A673 (cell line): ENCODE measurements around the gene AMIGO1. TPM values are rescaled to one million over a fixed set of nuclear protein-coding genes. Genes with fewer than 3 reads are reported as not detected.
A peak's percentile ranks its signal among the peaks of the same experiment; 100 is the strongest.

Experiments
- BruUV-seq: library from RNA; stranded (reverse); fragments of 400-500 nt; replicated peaks from 2 replicates; lab custom pipeline; 2021; lab: Mats Ljungman, UMichigan
- CTCF ChIA-PET: fragments of 300-600 bp; sonication (Branson Sonifier 250); formaldehyde crosslinking; loops from one replicate; lab custom pipeline; 2022; ENCODE audit warnings: antibody characterized with exemption; lab: Charles Lee
- POLR2A ChIA-PET: fragments of 300-600 bp; sonication (Branson Sonifier 250); formaldehyde crosslinking; loops from one replicate; lab custom pipeline; 2022; ENCODE audit warnings: antibody characterized with exemption; ENCODE audit not compliant: low non-redundant PET; lab: Charles Lee
- DNase-seq: peaks from one replicate; pipeline ENCODE4 v3.0.0-alpha.2; 2015; ENCODE audit warnings: low spot score
- H3K27ac ChIP-seq: fragments of 200-600 bp; sonication (generic); 2 replicates; pipeline ENCODE4 v1.5.1; 2016; ENCODE audit warnings: mixed run types, low read depth, mild to moderate bottlenecking, mixed read lengths, antibody characterized with exemption, low read length; ENCODE audit not compliant: poor library complexity, severe bottlenecking
- H3K27me3 ChIP-seq: fragments of 200-600 bp; sonication (generic); replicated peaks from 2 replicates; pipeline ENCODE4 v1.6.1; 2017; ENCODE audit warnings: mixed run types, low read depth, mild to moderate bottlenecking, mixed read lengths, antibody characterized with exemption, low read length; ENCODE audit not compliant: insufficient read depth, poor library complexity
- H3K36me3 ChIP-seq: fragments of 200-600 bp; sonication (generic); 2 replicates; pipeline ENCODE4 v1.6.1; 2016; ENCODE audit warnings: mixed run types, mild to moderate bottlenecking, mixed read lengths, antibody characterized with exemption, low read length; ENCODE audit not compliant: insufficient read depth, poor library complexity, severe bottlenecking
- H3K4me1 ChIP-seq: fragments of 200-600 bp; sonication (generic); 2 replicates; pipeline ENCODE4 v1.6.1; 2017; ENCODE audit warnings: mixed run types, mild to moderate bottlenecking, mixed read lengths, antibody characterized with exemption, low read length; ENCODE audit not compliant: insufficient read depth, poor library complexity, severe bottlenecking
- H3K4me3 ChIP-seq: fragments of 200-600 bp; sonication (generic); 2 replicates; pipeline ENCODE4 v1.5.1; 2016; ENCODE audit warnings: low read depth, mixed run types, mild to moderate bottlenecking, mixed read lengths, low read length; ENCODE audit not compliant: poor library complexity, severe bottlenecking
- H3K9me3 ChIP-seq: fragments of 200-600 bp; sonication (generic); 2 replicates; pipeline ENCODE4 v1.6.1; 2016; ENCODE audit warnings: mixed run types, low read depth, mild to moderate bottlenecking, mixed read lengths, antibody characterized with exemption, low read length; ENCODE audit not compliant: poor library complexity, severe bottlenecking
- EZH2 ChIP-seq: fragments of 200-600 bp; sonication (generic); IDR thresholded peaks from 2 replicates; pipeline ENCODE4 v1.6.1; 2017; ENCODE audit warnings: borderline replicate concordance, low read depth, mild to moderate bottlenecking, mixed read lengths, antibody characterized with exemption, low read length; ENCODE audit not compliant: poor library complexity, severe bottlenecking
- intact Hi-C: fragments of 100-400 bp; cut with micrococcal nuclease; formaldehyde crosslinking; loops from one replicate; pipeline ENCODE4 v1.10.0; 2022; ENCODE audit not compliant: unreplicated experiment
- total RNA-seq: library from RNA; stranded (reverse); gene quantifications from 2 replicates; pipeline ENCODE4 v1.2.3, GENCODE V29; 2021
- TF ChIP-seq, protein P1 (sequence below): fragments of 300-800, 200-600 bp; sonication (generic); conservative IDR thresholded peaks from 2 replicates; pipeline ENCODE4 v1.5.1; 2017; ENCODE audit warnings: low read depth, mild to moderate bottlenecking, antibody characterized with exemption, low read length, moderate library complexity, mixed read lengths

The AMIGO1 gene
- total RNA-seq, 1 experiment from 2014 or later: 1.8 TPM

DNA sequence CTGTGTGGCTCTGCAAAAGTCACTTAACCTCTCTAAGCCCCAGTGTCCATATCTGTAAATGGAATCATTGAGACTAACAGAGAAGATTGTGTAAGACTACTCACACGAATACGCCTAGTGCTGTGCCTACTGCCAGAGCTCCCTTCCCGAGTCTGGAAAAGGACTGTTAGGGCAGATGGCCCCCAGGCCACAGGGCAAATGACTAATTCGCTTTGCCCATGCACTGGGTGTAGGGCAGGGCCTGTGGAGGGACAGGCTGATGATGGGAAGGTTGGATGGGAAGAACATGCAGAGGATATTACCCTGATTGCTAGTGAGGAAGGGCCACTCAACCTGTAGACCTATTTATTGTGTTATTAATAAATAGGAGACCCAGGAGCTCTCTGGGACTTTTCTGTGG, 26.0 kb upstream of the AMIGO1 start:
- Histone ChIP-seq H3K4me3 (no peak overlapping the region), H3K27me3 (no peaks in the 10 kb centered on the region), H3K36me3 (no peaks in the 10 kb centered on the region), H3K4me1 (peaks cover 4% of the 10 kb centered on the region), H3K27ac (no peak overlapping the region), H3K9me3 (no peaks in the 10 kb centered on the region)
- intact Hi-C loops: no loop called here
- BruUV-seq: no TSS peak
- POLR2A ChIA-PET: interaction anchor here (0.6 kb wide), 2 partner anchors 21 to 65 kb away, joined by 4 read pairs; no protein-coding TSS in a partner anchor
- no peak for TF ChIP-seq EZH2
- TF ChIP-seq, protein P1, sequence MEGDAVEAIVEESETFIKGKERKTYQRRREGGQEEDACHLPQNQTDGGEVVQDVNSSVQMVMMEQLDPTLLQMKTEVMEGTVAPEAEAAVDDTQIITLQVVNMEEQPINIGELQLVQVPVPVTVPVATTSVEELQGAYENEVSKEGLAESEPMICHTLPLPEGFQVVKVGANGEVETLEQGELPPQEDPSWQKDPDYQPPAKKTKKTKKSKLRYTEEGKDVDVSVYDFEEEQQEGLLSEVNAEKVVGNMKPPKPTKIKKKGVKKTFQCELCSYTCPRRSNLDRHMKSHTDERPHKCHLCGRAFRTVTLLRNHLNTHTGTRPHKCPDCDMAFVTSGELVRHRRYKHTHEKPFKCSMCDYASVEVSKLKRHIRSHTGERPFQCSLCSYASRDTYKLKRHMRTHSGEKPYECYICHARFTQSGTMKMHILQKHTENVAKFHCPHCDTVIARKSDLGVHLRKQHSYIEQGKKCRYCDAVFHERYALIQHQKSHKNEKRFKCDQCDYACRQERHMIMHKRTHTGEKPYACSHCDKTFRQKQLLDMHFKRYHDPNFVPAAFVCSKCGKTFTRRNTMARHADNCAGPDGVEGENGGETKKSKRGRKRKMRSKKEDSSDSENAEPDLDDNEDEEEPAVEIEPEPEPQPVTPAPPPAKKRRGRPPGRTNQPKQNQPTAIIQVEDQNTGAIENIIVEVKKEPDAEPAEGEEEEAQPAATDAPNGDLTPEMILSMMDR: no peak
- CTCF ChIA-PET: no interaction called here
- DNase-seq: no peak

GRCh38 chr1:109534307-109534858, 24.9 kb upstream of the AMIGO1 start:
- CTCF ChIA-PET: interaction anchor here (0.7 to 1.3 kb wide), 3 partner anchors 12 to 742 kb away, joined by 4 to 7 read pairs (median 7); no protein-coding TSS in a partner anchor
- POLR2A ChIA-PET: no interaction called here
- no TSS peak for BruUV-seq

GRCh38 chr1:109532365-109533136, 23.0 kb upstream of the AMIGO1 start:
- Histone ChIP-seq H3K4me3 (no peak overlapping the region), H3K27me3 (no peaks in the 10 kb centered on the region), H3K9me3 (no peaks in the 10 kb centered on the region), H3K36me3 (no peaks in the 10 kb centered on the region), H3K4me1 (peaks cover 8% of the 10 kb centered on the region), H3K27ac (no peak overlapping the region)
- peak; percentile 85 for DNase-seq
- ChIA-PET CTCF (interaction anchor here (0.5 to 2.7 kb wide), 12 partner anchors 9 to 531 kb away, joined by 3 to 28 read pairs (median 4); partner anchors contain the start of gene CYB561D1), POLR2A (no interaction called here)
- intact Hi-C loops: loop anchor here (1.0 to 5.0 kb wide), 4 partner anchors 34 to 270 kb away; no protein-coding TSS in a partner anchor
- TF ChIP-seq, protein P1: peak; percentile 92
- no peak for TF ChIP-seq EZH2
- no TSS peak for BruUV-seq

More at GRCh38 chr1:109534307-109534858, 24.9 kb upstream of the AMIGO1 start:
- no peak for DNase-seq
- Histone ChIP-seq H3K9me3 (no peaks in the 10 kb centered on the region), H3K4me3 (no peak overlapping the region), H3K36me3 (no peaks in the 10 kb centered on the region), H3K27me3 (no peaks in the 10 kb centered on the region), H3K4me1 (peaks cover 8% of the 10 kb centered on the region), H3K27ac (no peak overlapping the region)
- intact Hi-C loops: loop anchor here (5.0 kb wide), 1 partner anchor 272 kb away; no protein-coding TSS in a partner anchor
- TF ChIP-seq, protein P1: no peak
- TF ChIP-seq EZH2: no peak
